ENCODE data around the gene WDR74. TPM values are rescaled to one million over a fixed set of nuclear protein-coding genes. Genes with fewer than 3 reads are reported as not detected.

Gene WDR74
- total and polyA plus RNA-seq, 2 of the 13 experiments (the other 11 are each of a cell fraction or from before 2014, with no cell fraction given): 77.0 to 83.3 TPM

GRCh38 chr11:62855571-62856332, 16.4 kb upstream of the WDR74 start (continued):
- TF ChIP-seq ZNF569 (CRISPR knock-in tag; IDR thresholded peaks at IDR 0.05; ENCODE audit: borderline replicate concordance): peak; percentile 93; the same call in 1 of the 2 replicates
- TF ChIP-seq GRHL1 (CRISPR knock-in tag; conservative IDR thresholded peaks at IDR 0.05): no peak
- TF ChIP-seq ZNF251 (CRISPR knock-in tag; IDR thresholded peaks at IDR 0.05): no peak
- peak; percentile 91 for TF ChIP-seq GATAD1 (CRISPR knock-in tag; IDR thresholded peaks at IDR 0.05)
- peak; percentile 70 for TF ChIP-seq SUZ12 (IDR thresholded peaks at IDR 0.05; ENCODE audit: low read depth, low read length)
- TF ChIP-seq ZNF496 (CRISPR knock-in tag; IDR thresholded peaks at IDR 0.05; ENCODE audit: insufficient replicate concordance): no peak
- TF ChIP-seq TBL1XR1 (IDR thresholded peaks at IDR 0.05; ENCODE audit: borderline replicate concordance, low read length, partially characterized antibody): peak; percentile 26
- peak; percentile 100 for TF ChIP-seq ZNF687 (CRISPR knock-in tag; IDR thresholded peaks at IDR 0.05)
- peak; percentile 81 for TF ChIP-seq ZNF614 (CRISPR knock-in tag; IDR thresholded peaks at IDR 0.05; ENCODE audit: borderline replicate concordance)
- TF ChIP-seq HINFP (CRISPR knock-in tag; IDR thresholded peaks at IDR 0.05; ENCODE audit: low read depth): 0 out of 2 replicates have a peak, but pooled peaks have one; percentile 83
- TF ChIP-seq HNRNPLL (IDR thresholded peaks at IDR 0.05; ENCODE audit: low read depth, low read length, poor library complexity, severe bottlenecking): peak; percentile 81
- TF ChIP-seq, protein P1, sequence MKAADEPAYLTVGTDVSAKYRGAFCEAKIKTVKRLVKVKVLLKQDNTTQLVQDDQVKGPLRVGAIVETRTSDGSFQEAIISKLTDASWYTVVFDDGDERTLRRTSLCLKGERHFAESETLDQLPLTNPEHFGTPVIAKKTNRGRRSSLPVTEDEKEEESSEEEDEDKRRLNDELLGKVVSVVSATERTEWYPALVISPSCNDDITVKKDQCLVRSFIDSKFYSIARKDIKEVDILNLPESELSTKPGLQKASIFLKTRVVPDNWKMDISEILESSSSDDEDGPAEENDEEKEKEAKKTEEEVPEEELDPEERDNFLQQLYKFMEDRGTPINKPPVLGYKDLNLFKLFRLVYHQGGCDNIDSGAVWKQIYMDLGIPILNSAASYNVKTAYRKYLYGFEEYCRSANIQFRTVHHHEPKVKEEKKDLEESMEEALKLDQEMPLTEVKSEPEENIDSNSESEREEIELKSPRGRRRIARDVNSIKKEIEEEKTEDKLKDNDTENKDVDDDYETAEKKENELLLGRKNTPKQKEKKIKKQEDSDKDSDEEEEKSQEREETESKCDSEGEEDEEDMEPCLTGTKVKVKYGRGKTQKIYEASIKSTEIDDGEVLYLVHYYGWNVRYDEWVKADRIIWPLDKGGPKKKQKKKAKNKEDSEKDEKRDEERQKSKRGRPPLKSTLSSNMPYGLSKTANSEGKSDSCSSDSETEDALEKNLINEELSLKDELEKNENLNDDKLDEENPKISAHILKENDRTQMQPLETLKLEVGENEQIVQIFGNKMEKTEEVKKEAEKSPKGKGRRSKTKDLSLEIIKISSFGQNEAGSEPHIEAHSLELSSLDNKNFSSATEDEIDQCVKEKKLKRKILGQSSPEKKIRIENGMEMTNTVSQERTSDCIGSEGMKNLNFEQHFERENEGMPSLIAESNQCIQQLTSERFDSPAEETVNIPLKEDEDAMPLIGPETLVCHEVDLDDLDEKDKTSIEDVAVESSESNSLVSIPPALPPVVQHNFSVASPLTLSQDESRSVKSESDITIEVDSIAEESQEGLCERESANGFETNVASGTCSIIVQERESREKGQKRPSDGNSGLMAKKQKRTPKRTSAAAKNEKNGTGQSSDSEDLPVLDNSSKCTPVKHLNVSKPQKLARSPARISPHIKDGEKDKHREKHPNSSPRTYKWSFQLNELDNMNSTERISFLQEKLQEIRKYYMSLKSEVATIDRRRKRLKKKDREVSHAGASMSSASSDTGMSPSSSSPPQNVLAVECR (CRISPR knock-in tag; IDR thresholded peaks at IDR 0.05; ENCODE audit: borderline replicate concordance): peak; percentile 95

Measured in HepG2 (cell line).